HG03558 (cell line): Measurements from ENCODE around the gene KIAA1958.

Experiments used
- ATAC-seq: cut with Tn5 transposase; IDR thresholded peaks from one replicate; pipeline ENCODE4 v1.9.1; 2021; ENCODE audit warnings: moderate number of reproducible peaks; ENCODE audit not compliant: unreplicated experiment; ENCODE audit errors: extremely low read depth

The KIAA1958 gene

GRCh38 chr9:112526973-112527372, 40.3 kb downstream of the KIAA1958 start:
- ATAC-seq: no peak

- ATAC-seq: no peak
These were observed 41.3 kb downstream of the KIAA1958 start for GRCh38 chr9:112527959-112528358.

- no peak for ATAC-seq
These were observed 42.7 kb downstream of the KIAA1958 start for GRCh38 chr9:112529316-112529715.

- no peak for ATAC-seq
These were observed 44.2 kb downstream of the KIAA1958 start for GRCh38 chr9:112530751-112531205.

- ATAC-seq: no peak
These were observed 45.1 kb downstream of the KIAA1958 start for GRCh38 chr9:112531666-112532282.

- ATAC-seq: no peak
These were observed 45.8 kb downstream of the KIAA1958 start for GRCh38 chr9:112532427-112532826.

GRCh38 chr9:112533660-112534059, 47.0 kb downstream of the KIAA1958 start:
- ATAC-seq: no peak

- no peak for ATAC-seq
These were observed 48.7 kb downstream of the KIAA1958 start for GRCh38 chr9:112535301-112535700.

GRCh38 chr9:112535811-112536210, 49.2 kb downstream of the KIAA1958 start:
- no peak for ATAC-seq

GRCh38 chr9:112537561-112537960, 50.9 kb downstream of the KIAA1958 start:
- no peak for ATAC-seq

- no peak for ATAC-seq
These were observed 54.2 kb downstream of the KIAA1958 start for GRCh38 chr9:112540800-112541199.

GRCh38 chr9:112541685-112542084, 55.1 kb downstream of the KIAA1958 start:
- ATAC-seq: no peak

- no peak for ATAC-seq
These were observed 56.1 kb downstream of the KIAA1958 start for GRCh38 chr9:112542593-112543292.

- no peak for ATAC-seq
These were observed 57.9 kb downstream of the KIAA1958 start for GRCh38 chr9:112544477-112544876.

- ATAC-seq: no peak
These were observed 58.6 kb downstream of the KIAA1958 start for GRCh38 chr9:112545237-112545636.

- ATAC-seq: no peak
These were observed 59.8 kb downstream of the KIAA1958 start for GRCh38 chr9:112546149-112547012.

- ATAC-seq: no peak
These were observed 61.4 kb downstream of the KIAA1958 start for GRCh38 chr9:112548051-112548440.

- ATAC-seq: no peak
These were observed 62.4 kb downstream of the KIAA1958 start for GRCh38 chr9:112548836-112549595.

- ATAC-seq: no peak
These were observed 63.9 kb downstream of the KIAA1958 start for GRCh38 chr9:112550531-112550930.

- no peak for ATAC-seq
These were observed 65.0 kb downstream of the KIAA1958 start for GRCh38 chr9:112551641-112552040.
